Measurements from ENCODE around the gene CRHR2.
"Not testable (repeated sequence)": the region's sequence is repeated elsewhere in the genome, so short reads cannot be mapped to it uniquely, and the experiment has no call there.

The CRHR2 gene

GRCh38 chr7:30682212-30683083, at the start of gene CRHR2:
Gene CRHR2, minus strand, starts transcription at chr7:30682456. Its CDS starts 176 bp downstream, at chr7:30682280.
- DNase-seq (ENCODE audit: low read depth, low spot score) = peak; percentile 32

- no peak for DNase-seq (ENCODE audit: low read depth, low spot score)
These were observed 49.3 kb upstream of the CRHR2 start for GRCh38 chr7:30731581-30731980.

GRCh38 chr7:30730996-30731395, 48.7 kb upstream of the CRHR2 start:
- DNase-seq (ENCODE audit: low read depth, low spot score) = no peak

GRCh38 chr7:30730097-30730496, 47.8 kb upstream of the CRHR2 start:
- DNase-seq (ENCODE audit: low read depth, low spot score) = no peak

GRCh38 chr7:30729642-30730041, 47.4 kb upstream of the CRHR2 start:
- no peak for DNase-seq (ENCODE audit: low read depth, low spot score)

- DNase-seq (ENCODE audit: low read depth, low spot score) = no peak
These were observed 46.4 kb upstream of the CRHR2 start for GRCh38 chr7:30728591-30729100.

GRCh38 chr7:30727061-30727945, 45.0 kb upstream of the CRHR2 start:
- no peak for DNase-seq (ENCODE audit: low read depth, low spot score)

GRCh38 chr7:30726296-30727006, 44.2 kb upstream of the CRHR2 start:
- no peak for DNase-seq (ENCODE audit: low read depth, low spot score)

- DNase-seq (ENCODE audit: low read depth, low spot score) = no peak
These were observed 41.5 kb upstream of the CRHR2 start for GRCh38 chr7:30723776-30724175.

GRCh38 chr7:30722671-30723070, 40.4 kb upstream of the CRHR2 start:
- no peak for DNase-seq (ENCODE audit: low read depth, low spot score)

- no peak for DNase-seq (ENCODE audit: low read depth, low spot score)
These were observed 39.9 kb upstream of the CRHR2 start for GRCh38 chr7:30722187-30722586.

- no peak for DNase-seq (ENCODE audit: low read depth, low spot score)
These were observed 39.0 kb upstream of the CRHR2 start for GRCh38 chr7:30721211-30721610.

- not testable (repeated sequence) for DNase-seq (ENCODE audit: low read depth, low spot score)
These were observed 37.2 kb upstream of the CRHR2 start for GRCh38 chr7:30719434-30719833.

- DNase-seq (ENCODE audit: low read depth, low spot score) = no peak
These were observed 34.9 kb upstream of the CRHR2 start for GRCh38 chr7:30717181-30717580.

- no peak for DNase-seq (ENCODE audit: low read depth, low spot score)
These were observed 31.9 kb upstream of the CRHR2 start for GRCh38 chr7:30714129-30714528.

- no peak for DNase-seq (ENCODE audit: low read depth, low spot score)
These were observed 31.1 kb upstream of the CRHR2 start for GRCh38 chr7:30713392-30713791.

- DNase-seq (ENCODE audit: low read depth, low spot score) = no peak
These were observed 28.4 kb upstream of the CRHR2 start for GRCh38 chr7:30710669-30711068.

- no peak for DNase-seq (ENCODE audit: low read depth, low spot score)
These were observed 27.3 kb upstream of the CRHR2 start for GRCh38 chr7:30709549-30709948.

- no peak for DNase-seq (ENCODE audit: low read depth, low spot score)
These were observed 26.7 kb upstream of the CRHR2 start for GRCh38 chr7:30708983-30709382.

GRCh38 chr7:30708412-30708811, 26.2 kb upstream of the CRHR2 start:
- DNase-seq (ENCODE audit: low read depth, low spot score) = no peak

Data from astrocyte of the hippocampus (primary cell).